OCI-LY1 (cell line): ENCODE data around the gene BHLHE23.

Source experiments
- CTCF ChIP-seq: fragments of 200-600 bp; sonication (generic), shearing (Covaris generic); IDR thresholded peaks from 2 replicates; pipeline ENCODE4 v1.5.1; 2017; ENCODE audit warnings: mild to moderate bottlenecking, antibody characterized with exemption, low read length, moderate library complexity, mixed read lengths
- EZH2 ChIP-seq: fragments of 200-600 bp; sonication (generic), shearing (Covaris generic); IDR thresholded peaks from 2 replicates; pipeline ENCODE4 v1.8.0; 2017; ENCODE audit warnings: borderline replicate concordance, mixed run types, mild to moderate bottlenecking, antibody characterized with exemption, low read length, moderate library complexity, mixed read lengths

GRCh38 chr20:62969179-62969760 lies 37.5 kb downstream of the BHLHE23 start:
- TF ChIP-seq CTCF (no peak), EZH2 (no peak)
